Endothelial cell of umbilical vein (primary cell): ENCODE data around the gene FAM120A.

ENCODE experiments used
- CTCF ChIP-seq, 2 donors: IDR thresholded peaks; 1 replicate in 1 of 2; 2 replicates in 1 of 2; pipeline ENCODE4 v1.5.1; 2011; ENCODE audit warnings: low read length in 2 of 2, mild to moderate bottlenecking in 2 of 2, moderate library complexity in 2 of 2, control low read depth in 1 of 2, inconsistent platforms in 1 of 2, low read depth in 1 of 2; ENCODE audit not compliant: insufficient read depth in 1 of 2; ENCODE audit errors: extremely low read depth in 1 of 2
- EZH2 ChIP-seq: IDR thresholded peaks from 2 replicates; pipeline ENCODE4 v1.6.1; 2012; ENCODE audit warnings: borderline replicate concordance, low read depth, mild to moderate bottlenecking, moderate library complexity, low read length, inconsistent platforms; ENCODE audit not compliant: severe bottlenecking
- FOS ChIP-seq: IDR thresholded peaks from 2 replicates; pipeline ENCODE4 v1.6.1; 2011; ENCODE audit warnings: mild to moderate bottlenecking, low read length, moderate library complexity, borderline replicate concordance; ENCODE audit not compliant: insufficient read depth
- GATA2 ChIP-seq: IDR thresholded peaks from 2 replicates; pipeline ENCODE4 v1.7.0; 2011; ENCODE audit warnings: low read depth, mild to moderate bottlenecking, moderate library complexity, mixed read lengths, low read length; ENCODE audit not compliant: insufficient read length, insufficient read depth
- JUN ChIP-seq: IDR thresholded peaks from 2 replicates; pipeline ENCODE4 v1.6.1; 2011; ENCODE audit warnings: borderline replicate concordance, low read depth; ENCODE audit not compliant: insufficient read length, insufficient read depth
- MAX ChIP-seq: IDR thresholded peaks from 2 replicates; pipeline ENCODE4 v1.6.1; 2011; ENCODE audit not compliant: insufficient read depth, insufficient read length
- MYC ChIP-seq: IDR thresholded peaks from one replicate; pipeline ENCODE4 v1.6.1; 2011; ENCODE audit warnings: mild to moderate bottlenecking, low read depth, low read length
- POLR2A ChIP-seq: IDR thresholded peaks from 2 replicates; pipeline ENCODE4 v1.6.1; 2012; ENCODE audit warnings: low read depth, mild to moderate bottlenecking, control low read depth, low read length
- POLR2AphosphoS5 ChIP-seq: IDR thresholded peaks from 2 replicates; pipeline ENCODE4 v1.6.1; 2012; ENCODE audit warnings: low read depth, mild to moderate bottlenecking, control low read depth, low read length, moderate library complexity; ENCODE audit not compliant: insufficient read depth

- no peak for TF ChIP-seq CTCF (IDR thresholded peaks at IDR 0.05; ENCODE audit: extremely low read depth in 1 of 2, insufficient read depth in 1 of 2, low read depth in 1 of 2, low read length in 2 of 2)
- no peak for TF ChIP-seq EZH2
- no peak for TF ChIP-seq POLR2A
- TF ChIP-seq POLR2AphosphoS5, result no peak
- no peak for TF ChIP-seq MAX
- no peak for TF ChIP-seq MYC
- no peak for TF ChIP-seq JUN
- TF ChIP-seq FOS, result no peak
- no peak for TF ChIP-seq GATA2
Measured at GRCh38 chr9:93555370-93555769, 103.9 kb downstream of the FAM120A start.
